Measurements from ENCODE around the gene DLK1. TPM values are rescaled to one million over a fixed set of nuclear protein-coding genes. Genes with fewer than 3 reads are reported as not detected.

Gene DLK1
- total RNA-seq, 1 donor = 0.09 TPM

- H3K4me3 ChIP-seq (ENCODE audit: low read depth, low read length) = no peak overlapping the region
- no peak for DNase-seq (ENCODE audit: low read depth)
- TF ChIP-seq CTCF (IDR thresholded peaks at IDR 0.05; ENCODE audit: insufficient read depth, low read length) = no peak
Measured at GRCh38 chr14:100712490-100712889, 14.2 kb upstream of the DLK1 start.

- no peak for DNase-seq (ENCODE audit: low read depth)
- TF ChIP-seq CTCF (IDR thresholded peaks at IDR 0.05; ENCODE audit: insufficient read depth, low read length) = no peak
- H3K4me3 ChIP-seq (ENCODE audit: low read depth, low read length) = no peak overlapping the region
Measured at GRCh38 chr14:100713705-100714104, 13.0 kb upstream of the DLK1 start.

- TF ChIP-seq CTCF (IDR thresholded peaks at IDR 0.05; ENCODE audit: insufficient read depth, low read length) = no peak
- DNase-seq (ENCODE audit: low read depth) = no peak
- no peak overlapping the region for H3K4me3 ChIP-seq (ENCODE audit: low read depth, low read length)
Measured at GRCh38 chr14:100714258-100714892, 12.3 kb upstream of the DLK1 start.

- H3K4me3 ChIP-seq (ENCODE audit: low read depth, low read length) = no peak overlapping the region
- no peak for TF ChIP-seq CTCF (IDR thresholded peaks at IDR 0.05; ENCODE audit: insufficient read depth, low read length)
- DNase-seq (ENCODE audit: low read depth) = no peak
Measured at GRCh38 chr14:100715332-100715731, 11.4 kb upstream of the DLK1 start.

- DNase-seq (ENCODE audit: low read depth) = no peak
- H3K4me3 ChIP-seq (ENCODE audit: low read depth, low read length) = no peak overlapping the region
- TF ChIP-seq CTCF (IDR thresholded peaks at IDR 0.05; ENCODE audit: insufficient read depth, low read length) = no peak
Measured at GRCh38 chr14:100715803-100716202, 10.9 kb upstream of the DLK1 start.

- H3K4me3 ChIP-seq (ENCODE audit: low read depth, low read length) = no peak overlapping the region
- no peak for TF ChIP-seq CTCF (IDR thresholded peaks at IDR 0.05; ENCODE audit: insufficient read depth, low read length)
- DNase-seq (ENCODE audit: low read depth) = no peak
Measured at GRCh38 chr14:100717386-100717785, 9.3 kb upstream of the DLK1 start.

- TF ChIP-seq CTCF (IDR thresholded peaks at IDR 0.05; ENCODE audit: insufficient read depth, low read length) = no peak
- no peak for DNase-seq (ENCODE audit: low read depth)
- no peak overlapping the region for H3K4me3 ChIP-seq (ENCODE audit: low read depth, low read length)
Measured at GRCh38 chr14:100719976-100720520, 6.6 kb upstream of the DLK1 start.
